ENCODE measurements around the gene BCL2L2. TPM values are rescaled to one million over a fixed set of nuclear protein-coding genes. Genes with fewer than 3 reads are reported as not detected.

BCL2L2 gene
- total RNA-seq, 6 experiments from 2014 or later = 8.8 to 15.8 (median 12.1) TPM

- DNase-seq = no peak
- H3K27ac ChIP-seq = no peak overlapping the region
- intact Hi-C loops (cut with DNase I) = no loop called here
- WGBS (ENCODE audit: insufficient coverage, low coverage, low lambda C conversion rate, missing lambda C conversion rate) = 12% methylated on average over 19 of the region's 24 CpGs
- peaks cover 0 to 10% (median 0%) of the 10 kb centered on the region in 4 donors for H3K36me3 ChIP-seq
- H3K4me3 ChIP-seq = no peak overlapping the region
- H3K27me3 ChIP-seq = no peaks in the 10 kb centered on the region
- H3K9me3 ChIP-seq = no peaks in the 10 kb centered on the region
- peaks cover 0 to 11% (median 0%) of the 10 kb centered on the region in 4 donors for H3K4me1 ChIP-seq
- no peak for TF ChIP-seq POLR2A (IDR thresholded peaks at IDR 0.05)
- TF ChIP-seq, protein P1, sequence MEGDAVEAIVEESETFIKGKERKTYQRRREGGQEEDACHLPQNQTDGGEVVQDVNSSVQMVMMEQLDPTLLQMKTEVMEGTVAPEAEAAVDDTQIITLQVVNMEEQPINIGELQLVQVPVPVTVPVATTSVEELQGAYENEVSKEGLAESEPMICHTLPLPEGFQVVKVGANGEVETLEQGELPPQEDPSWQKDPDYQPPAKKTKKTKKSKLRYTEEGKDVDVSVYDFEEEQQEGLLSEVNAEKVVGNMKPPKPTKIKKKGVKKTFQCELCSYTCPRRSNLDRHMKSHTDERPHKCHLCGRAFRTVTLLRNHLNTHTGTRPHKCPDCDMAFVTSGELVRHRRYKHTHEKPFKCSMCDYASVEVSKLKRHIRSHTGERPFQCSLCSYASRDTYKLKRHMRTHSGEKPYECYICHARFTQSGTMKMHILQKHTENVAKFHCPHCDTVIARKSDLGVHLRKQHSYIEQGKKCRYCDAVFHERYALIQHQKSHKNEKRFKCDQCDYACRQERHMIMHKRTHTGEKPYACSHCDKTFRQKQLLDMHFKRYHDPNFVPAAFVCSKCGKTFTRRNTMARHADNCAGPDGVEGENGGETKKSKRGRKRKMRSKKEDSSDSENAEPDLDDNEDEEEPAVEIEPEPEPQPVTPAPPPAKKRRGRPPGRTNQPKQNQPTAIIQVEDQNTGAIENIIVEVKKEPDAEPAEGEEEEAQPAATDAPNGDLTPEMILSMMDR (IDR thresholded peaks at IDR 0.05) = peak; percentile 56 to 83 (median 72)
- peak; percentile 84 to 93 (median 88) for ATAC-seq
These were observed 11.7 kb upstream of the BCL2L2 start for GRCh38 chr14:23294734-23295561.

DNA sequence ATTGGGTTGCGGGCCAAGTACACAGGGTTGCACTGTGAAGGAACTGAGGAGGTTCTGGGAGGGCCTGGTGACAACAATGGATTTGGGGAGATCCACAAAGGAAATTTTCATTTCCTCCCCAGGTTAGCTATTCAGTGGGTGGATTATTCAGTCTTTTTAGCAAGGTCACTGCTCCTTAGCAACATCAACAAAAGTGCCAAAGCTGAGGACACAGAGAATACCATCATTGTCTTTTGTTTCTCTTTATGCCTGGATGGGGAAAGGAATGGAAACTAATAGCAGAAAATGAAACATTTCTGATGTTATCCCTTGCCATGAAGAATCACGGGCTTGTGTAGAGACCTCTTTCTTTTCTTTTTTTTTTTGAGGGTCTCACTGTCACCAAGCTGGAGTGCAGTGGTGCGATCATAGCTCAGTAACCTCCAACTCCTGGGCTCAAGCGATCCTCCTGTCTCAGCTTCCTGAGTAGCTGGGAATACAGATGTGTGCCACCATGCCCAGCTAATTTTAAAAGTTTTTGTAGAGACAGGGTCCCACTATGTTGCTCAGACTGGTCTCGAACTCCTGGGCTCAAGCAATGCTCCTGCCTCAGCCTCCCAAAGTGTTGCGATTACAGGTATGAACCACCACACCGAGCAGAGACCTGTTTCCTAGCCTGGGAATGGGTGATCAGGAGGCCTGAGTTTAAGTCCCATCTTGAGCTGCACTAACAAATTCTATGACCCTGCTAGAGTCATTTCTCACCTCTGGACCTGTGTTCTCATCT is 10.4 kb upstream of the BCL2L2 start:
- TF ChIP-seq, protein P1 (IDR thresholded peaks at IDR 0.05) = no peak
- TF ChIP-seq POLR2A (IDR thresholded peaks at IDR 0.05) = no peak
- H3K36me3 ChIP-seq = peaks cover 0 to 10% (median 0%) of the 10 kb centered on the region in 4 donors
- no peak overlapping the region for H3K27ac ChIP-seq
- H3K27me3 ChIP-seq = no peaks in the 10 kb centered on the region
- no peak overlapping the region for H3K4me3 ChIP-seq
- peaks cover 0 to 11% (median 3%) of the 10 kb centered on the region in 4 donors for H3K4me1 ChIP-seq
- no peaks in the 10 kb centered on the region for H3K9me3 ChIP-seq
- 89% methylated on average over 7 of the region's 7 CpGs for WGBS (ENCODE audit: insufficient coverage, low coverage, low lambda C conversion rate, missing lambda C conversion rate)
- DNase-seq (no peak), ATAC-seq (no peak)
- intact Hi-C loops (cut with DNase I) = no loop called here

- H3K4me3 ChIP-seq = no peak overlapping the region
- H3K36me3 ChIP-seq = peaks cover 0 to 10% (median 0%) of the 10 kb centered on the region in 4 donors
- H3K4me1 ChIP-seq = peaks cover 0 to 11% (median 3%) of the 10 kb centered on the region in 4 donors
- 81% methylated on average over 7 of the region's 7 CpGs for WGBS (ENCODE audit: insufficient coverage, low coverage, low lambda C conversion rate, missing lambda C conversion rate)
- TF ChIP-seq POLR2A (IDR thresholded peaks at IDR 0.05) = no peak
- TF ChIP-seq, protein P1 (IDR thresholded peaks at IDR 0.05) = no peak
- no peak overlapping the region for H3K27ac ChIP-seq
- no peaks in the 10 kb centered on the region for H3K27me3 ChIP-seq
- intact Hi-C loops (cut with DNase I) = no loop called here
- DNase-seq = no peak
- H3K9me3 ChIP-seq = no peaks in the 10 kb centered on the region
- ATAC-seq = no peak
These were observed 9.5 kb upstream of the BCL2L2 start for GRCh38 chr14:23297096-23297495.

DNA sequence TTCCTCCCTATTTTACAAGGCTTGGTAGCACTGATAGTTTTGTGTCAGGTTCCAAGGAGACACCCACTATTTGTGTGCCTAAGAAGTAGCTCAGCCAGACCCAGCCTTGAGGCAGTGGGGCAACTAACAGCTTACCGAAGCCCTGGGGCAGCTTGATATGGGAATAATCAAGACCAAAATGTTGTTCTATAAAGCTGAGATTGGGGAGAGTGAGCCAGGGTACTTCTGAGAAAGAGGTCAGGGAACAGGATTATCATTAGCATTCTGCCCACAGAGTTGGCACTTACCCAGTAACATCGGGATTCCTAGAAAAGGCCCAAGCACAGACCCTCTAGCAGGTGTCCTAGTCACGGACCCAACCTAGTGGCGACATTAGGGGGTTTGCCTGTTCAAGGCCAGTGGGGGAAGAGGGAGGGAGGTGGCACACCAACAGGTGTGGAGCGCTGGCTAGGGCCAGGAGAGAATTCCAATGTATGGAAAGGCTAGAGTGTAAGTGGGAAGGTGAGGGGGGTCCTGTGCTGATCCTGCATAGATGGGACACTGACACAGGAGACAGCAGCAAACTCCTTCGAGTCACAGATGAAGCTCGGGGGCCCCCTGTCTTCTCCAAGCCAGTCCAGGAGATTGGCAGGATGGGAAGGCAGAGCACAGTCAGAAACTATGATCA is 8.9 kb upstream of the BCL2L2 start:
- no peak for ATAC-seq
- no peak for TF ChIP-seq POLR2A (IDR thresholded peaks at IDR 0.05)
- TF ChIP-seq, protein P1 (IDR thresholded peaks at IDR 0.05) = no peak
- no peak for DNase-seq
- Histone ChIP-seq H3K4me3 (no peak overlapping the region), H3K36me3 (peaks cover 0 to 10% (median 0%) of the 10 kb centered on the region in 4 donors), H3K9me3 (no peaks in the 10 kb centered on the region), H3K27ac (no peak overlapping the region), H3K27me3 (no peaks in the 10 kb centered on the region), H3K4me1 (peaks cover 0 to 11% (median 3%) of the 10 kb centered on the region in 4 donors)
- intact Hi-C loops (cut with DNase I) = no loop called here
- WGBS (ENCODE audit: insufficient coverage, low coverage, low lambda C conversion rate, missing lambda C conversion rate) = 81% methylated on average over 4 of the region's 7 CpGs

All from right lobe of liver (tissue), 6 donors.